T1000 (cell line): ENCODE results near the gene SYAP1.
"Not testable (repeated sequence)": the region's sequence is repeated elsewhere in the genome, so short reads cannot be mapped to it uniquely, and the experiment has no call there.

Source experiments
- DNase-seq: peaks from one replicate; lab custom pipeline; 2025; ENCODE audit warnings: mixed read lengths; lab: John Stamatoyannopoulos, UW

The SYAP1 gene

GRCh38 chrX:16725072-16725471 is 5.7 kb downstream of the SYAP1 start:
- DNase-seq, result no peak

GRCh38 chrX:16726347-16726988 is 7.1 kb downstream of the SYAP1 start:
- DNase-seq, result not testable (repeated sequence)

GRCh38 chrX:16727637-16728036 is 8.2 kb downstream of the SYAP1 start:
- DNase-seq, result no peak

GRCh38 chrX:16730450-16730849 is 11.0 kb downstream of the SYAP1 start:
- no peak for DNase-seq

- DNase-seq, result no peak
Measured at GRCh38 chrX:16733013-16733412, 13.6 kb downstream of the SYAP1 start.

GRCh38 chrX:16737024-16737423 is 17.6 kb downstream of the SYAP1 start:
- DNase-seq, result no peak

GRCh38 chrX:16739574-16739973 is 20.2 kb downstream of the SYAP1 start:
- no peak for DNase-seq

GRCh38 chrX:16743604-16744325 is 24.4 kb downstream of the SYAP1 start:
- no peak for DNase-seq

- no peak for DNase-seq
Measured at GRCh38 chrX:16745102-16745501, 25.7 kb downstream of the SYAP1 start.

GRCh38 chrX:16745659-16746058 is 26.2 kb downstream of the SYAP1 start:
- no peak for DNase-seq

GRCh38 chrX:16748425-16748824 is 29.0 kb downstream of the SYAP1 start:
- no peak for DNase-seq

GRCh38 chrX:16750136-16750535 is 30.7 kb downstream of the SYAP1 start:
- DNase-seq, result no peak

- DNase-seq, result no peak
Measured at GRCh38 chrX:16754019-16754418, 34.6 kb downstream of the SYAP1 start.

GRCh38 chrX:16756724-16757123 is 37.3 kb downstream of the SYAP1 start:
- DNase-seq, result no peak

- not testable (repeated sequence) for DNase-seq
Measured at GRCh38 chrX:16761500-16761899, 42.1 kb downstream of the SYAP1 start.

- DNase-seq, result no peak
Measured at GRCh38 chrX:16762579-16762978, 43.2 kb downstream of the SYAP1 start.

- no peak for DNase-seq
Measured at GRCh38 chrX:16765594-16765993, 46.2 kb downstream of the SYAP1 start.

- peak; percentile 34 for DNase-seq
Measured at GRCh38 chrX:16770970-16771482, 51.6 kb downstream of the SYAP1 start.

- peak; percentile 34 for DNase-seq
Measured at GRCh38 chrX:16771483-16772398, 52.3 kb downstream of the SYAP1 start.

GRCh38 chrX:16772460-16772859 is 53.0 kb downstream of the SYAP1 start:
- no peak for DNase-seq

GRCh38 chrX:16774746-16775145 is 55.3 kb downstream of the SYAP1 start:
- no peak for DNase-seq

- no peak for DNase-seq
Measured at GRCh38 chrX:16778545-16778944, 59.1 kb downstream of the SYAP1 start.
